Trophoblast cell (in vitro differentiated cells and primary cell): Measurements from ENCODE around the gene LSG1.

Experiments used
- DNase-seq, 2 donors: peaks; one replicate each; pipeline ENCODE4 v3.0.0-alpha.2; 2016
- H2AFZ ChIP-seq: 2 replicates; pipeline ENCODE4 v1.6.1; 2013; ENCODE audit warnings: low read length, moderate library complexity, mild to moderate bottlenecking; ENCODE audit not compliant: insufficient read depth, poor library complexity
- H2AK5ac ChIP-seq: 2 replicates; pipeline ENCODE4 v1.6.1; 2013; ENCODE audit warnings: mild to moderate bottlenecking, low read length
- H2BK120ac ChIP-seq: 2 replicates; pipeline ENCODE4 v1.6.1; 2013; ENCODE audit warnings: low read length, mild to moderate bottlenecking, moderate library complexity; ENCODE audit not compliant: insufficient read depth, poor library complexity
- H2BK12ac ChIP-seq: 2 replicates; pipeline ENCODE4 v1.6.1; 2013; ENCODE audit warnings: mild to moderate bottlenecking, low read length, moderate library complexity
- H2BK5ac ChIP-seq: 2 replicates; pipeline ENCODE4 v1.6.1; 2013; ENCODE audit warnings: low read length, low read depth, moderate library complexity, mild to moderate bottlenecking; ENCODE audit not compliant: poor library complexity
- H3K14ac ChIP-seq: 2 replicates; pipeline ENCODE4 v1.6.1; 2013; ENCODE audit warnings: mild to moderate bottlenecking, low read length
- H3K18ac ChIP-seq: 2 replicates; pipeline ENCODE4 v1.6.1; 2013; ENCODE audit warnings: mild to moderate bottlenecking, low read length
- H3K23ac ChIP-seq: 2 replicates; pipeline ENCODE4 v1.6.1; 2013; ENCODE audit warnings: low read length
- H3K27ac ChIP-seq: 2 replicates; pipeline ENCODE4 v1.5.1; 2013; ENCODE audit warnings: low read depth, mild to moderate bottlenecking, inconsistent platforms, low read length, moderate library complexity
- H3K27me3 ChIP-seq: 2 replicates; pipeline ENCODE4 v1.6.1; 2013; ENCODE audit warnings: inconsistent platforms, mild to moderate bottlenecking, low read length, moderate library complexity; ENCODE audit not compliant: insufficient read depth
- H3K36me3 ChIP-seq, 2 experiments: 1 replicate in 1 of 2; 2 replicates in 1 of 2; pipeline ENCODE4 v1.6.1; 2013; ENCODE audit warnings: low read length in 2 of 2, mild to moderate bottlenecking in 2 of 2, moderate library complexity in 1 of 2; ENCODE audit not compliant: insufficient read depth in 2 of 2, control insufficient read depth in 1 of 2
- H3K4ac ChIP-seq: 2 replicates; pipeline ENCODE4 v1.6.1; 2013; ENCODE audit warnings: low read depth, mild to moderate bottlenecking, low read length, moderate library complexity
- H3K4me1 ChIP-seq, 2 experiments: 1 replicate in 1 of 2; 2 replicates in 1 of 2; pipeline ENCODE4 v1.6.1; 2013; ENCODE audit warnings: low read length in 2 of 2, mild to moderate bottlenecking in 2 of 2, moderate library complexity in 1 of 2; ENCODE audit not compliant: insufficient read depth in 2 of 2, control insufficient read depth in 1 of 2
- H3K4me2 ChIP-seq: 2 replicates; pipeline ENCODE4 v1.6.1; 2013; ENCODE audit warnings: inconsistent platforms, mild to moderate bottlenecking, low read length, moderate library complexity
- H3K4me3 ChIP-seq: 2 replicates; pipeline ENCODE4 v1.5.1; 2013; ENCODE audit warnings: mild to moderate bottlenecking, low read depth, low read length, inconsistent platforms
- H3K79me1 ChIP-seq: one replicate; pipeline ENCODE4 v1.6.1; 2013; ENCODE audit warnings: low read length
- H3K79me2 ChIP-seq: 2 replicates; pipeline ENCODE4 v1.6.1; 2013; ENCODE audit warnings: low read length, mild to moderate bottlenecking; ENCODE audit not compliant: control insufficient read depth, insufficient read depth, poor library complexity
- H3K9ac ChIP-seq: 2 replicates; pipeline ENCODE4 v1.6.1; 2013; ENCODE audit warnings: mild to moderate bottlenecking, low read length
- H3K9me3 ChIP-seq: 2 replicates; pipeline ENCODE4 v1.6.1; 2013; ENCODE audit warnings: low read depth, mild to moderate bottlenecking, control low read depth, inconsistent platforms, low read length; ENCODE audit not compliant: insufficient read depth
- H4K12ac ChIP-seq: 2 replicates; pipeline ENCODE4 v1.6.1; 2013; ENCODE audit warnings: low read depth, mild to moderate bottlenecking, low read length, moderate library complexity
- H4K8ac ChIP-seq: 2 replicates; pipeline ENCODE4 v1.6.1; 2013; ENCODE audit warnings: low read depth, mild to moderate bottlenecking, low read length, moderate library complexity
- H4K91ac ChIP-seq: one replicate; pipeline ENCODE4 v1.6.1; 2013; ENCODE audit warnings: low read depth, mild to moderate bottlenecking, low read length, moderate library complexity
- WGBS: extraction: QIAGEN DNeasy Blood & Tissue Kit; methylation state at CpG from one replicate; pipeline ENCODE4 v1.1.7; 2013; ENCODE audit warnings: missing lambda C conversion rate; ENCODE audit not compliant: insufficient read length, insufficient coverage; ENCODE audit errors: extremely low coverage; 5-methylcytosine and 5-hydroxymethylcytosine counted together

The LSG1 gene

DNA sequence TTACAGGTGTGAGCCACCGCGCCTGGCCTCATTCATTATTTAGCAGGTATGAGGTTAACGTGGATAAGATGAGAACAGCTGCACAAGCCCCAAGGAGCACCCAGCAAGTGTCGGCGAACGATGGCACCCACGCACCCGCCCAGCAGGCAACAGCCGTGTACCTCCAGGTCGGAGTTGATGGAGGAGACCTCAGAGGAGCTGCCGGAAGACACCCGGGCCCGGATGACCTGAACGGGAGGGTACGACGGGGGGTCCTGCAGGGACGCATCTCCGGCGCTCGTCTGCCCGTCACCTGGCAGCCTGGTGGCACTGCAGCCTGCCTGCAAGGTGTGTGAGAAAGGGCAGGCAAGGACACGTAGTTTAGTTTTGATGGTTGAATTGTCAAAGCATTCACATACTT is 67.9 kb downstream of the LSG1 start:
- DNase-seq = no peak
- no peak overlapping the region for H2BK12ac ChIP-seq
- H4K8ac ChIP-seq = no peak overlapping the region
- no peak overlapping the region for H3K27ac ChIP-seq
- H3K9ac ChIP-seq = no peak overlapping the region
- no peak overlapping the region for H4K12ac ChIP-seq
- H3K14ac ChIP-seq = no peak overlapping the region
- H3K79me1 ChIP-seq = no peaks in the 10 kb centered on the region
- H3K4me2 ChIP-seq = no peak overlapping the region
- peaks cover 6% of the 10 kb centered on the region for H3K9me3 ChIP-seq
- no peaks in the 10 kb centered on the region for H3K4me1 ChIP-seq
- no peak overlapping the region for H2AFZ ChIP-seq
- no peak overlapping the region for H3K23ac ChIP-seq
- H3K36me3 ChIP-seq = peaks cover 6 to 12% of the 10 kb centered on the region in 2 experiments
- no peak overlapping the region for H3K18ac ChIP-seq
- no peak overlapping the region for H2AK5ac ChIP-seq
- no peak overlapping the region for H4K91ac ChIP-seq
- no peak overlapping the region for H3K4me3 ChIP-seq
- H2BK120ac ChIP-seq = no peak overlapping the region
- H2BK5ac ChIP-seq = no peak overlapping the region
- no peak overlapping the region for H3K4ac ChIP-seq
- no peaks in the 10 kb centered on the region for H3K27me3 ChIP-seq
- WGBS = no CpG with 5 or more reads among the region's 22 CpGs
- no peaks in the 10 kb centered on the region for H3K79me2 ChIP-seq

DNA sequence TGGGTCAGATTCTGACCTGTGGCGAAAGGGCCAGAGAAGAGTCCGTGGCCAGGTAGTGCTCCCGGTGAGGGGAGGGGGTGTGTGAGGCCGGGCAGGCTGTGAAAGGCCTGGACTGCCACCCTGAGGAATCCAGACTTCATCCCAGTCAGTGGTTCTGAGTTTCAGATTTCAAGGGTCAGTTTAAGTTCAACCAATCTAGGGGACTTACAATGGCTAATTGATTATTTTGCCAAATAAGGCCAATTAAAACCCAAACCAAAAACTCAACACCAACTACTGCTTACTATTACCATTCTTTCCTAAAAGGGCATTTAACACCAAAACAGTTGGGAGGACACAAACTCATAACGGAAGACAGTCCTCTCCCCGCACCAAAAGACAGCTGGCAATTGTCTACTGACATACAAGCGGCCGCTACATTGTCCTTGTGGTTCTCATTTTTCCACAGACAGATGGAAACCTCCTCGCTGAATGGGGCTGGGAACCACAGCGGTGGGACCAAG is 69.3 kb downstream of the LSG1 start:
- WGBS = no CpG with 5 or more reads among the region's 10 CpGs
- Histone ChIP-seq H2AFZ (no peak overlapping the region), H2BK120ac (no peak overlapping the region), H3K27ac (no peak overlapping the region), H2BK12ac (no peak overlapping the region), H3K27me3 (no peaks in the 10 kb centered on the region), H3K9me3 (peaks cover 6% of the 10 kb centered on the region), H3K4me1 (no peaks in the 10 kb centered on the region), H3K4ac (no peak overlapping the region), H4K91ac (no peak overlapping the region), H3K36me3 (peaks cover 6 to 13% of the 10 kb centered on the region in 2 experiments), H3K9ac (no peak overlapping the region), H3K23ac (no peak overlapping the region), H3K14ac (no peak overlapping the region), H4K12ac (no peak overlapping the region), H3K79me2 (no peaks in the 10 kb centered on the region), H3K4me3 (no peak overlapping the region), H2BK5ac (no peak overlapping the region), H4K8ac (no peak overlapping the region), H3K4me2 (no peak overlapping the region), H2AK5ac (no peak overlapping the region), H3K79me1 (no peaks in the 10 kb centered on the region), H3K18ac (no peak overlapping the region)
- no peak for DNase-seq

DNA sequence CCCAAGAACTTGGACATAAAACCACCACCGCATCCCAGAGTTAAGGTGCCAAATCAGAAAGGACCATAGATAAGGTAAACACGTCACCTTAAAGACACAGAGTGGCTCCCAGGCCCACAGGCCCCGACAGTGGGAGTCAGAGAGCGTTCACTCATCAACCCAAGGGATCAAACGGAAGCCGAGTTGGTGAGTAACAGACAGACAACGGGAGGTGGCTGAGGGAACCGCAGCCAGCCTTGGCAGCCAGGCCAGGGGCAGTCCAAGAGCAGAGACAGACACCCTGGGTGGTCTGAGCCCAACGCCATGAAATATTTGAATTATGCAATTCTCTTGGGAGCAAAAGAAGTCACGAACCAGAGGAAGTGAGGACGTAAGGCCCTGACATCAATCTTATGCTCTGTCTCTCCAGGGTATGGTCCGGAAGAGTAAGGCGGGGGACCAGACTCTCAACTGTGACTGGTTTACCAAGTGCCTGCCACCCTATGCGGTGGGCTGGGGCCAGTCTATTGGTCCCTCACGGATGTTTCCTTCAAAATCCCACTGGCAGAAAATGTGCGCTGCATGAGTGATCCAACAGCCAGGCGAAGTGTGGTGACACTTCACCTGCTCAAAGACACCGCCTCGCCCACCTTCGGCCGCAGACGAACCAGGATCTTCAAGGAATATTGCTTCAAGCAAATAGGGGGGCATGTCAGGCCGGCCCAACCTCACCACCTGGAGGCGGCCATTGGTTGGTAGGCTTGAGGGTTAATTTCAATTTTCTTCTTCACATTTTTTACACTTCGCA is 73.0 kb downstream of the LSG1 start:
- Histone ChIP-seq H3K23ac (no peak overlapping the region), H3K4ac (no peak overlapping the region), H3K27ac (no peak overlapping the region), H3K18ac (no peak overlapping the region), H3K79me1 (no peaks in the 10 kb centered on the region), H4K8ac (no peak overlapping the region), H3K4me1 (no peaks in the 10 kb centered on the region), H3K27me3 (no peaks in the 10 kb centered on the region), H3K14ac (no peak overlapping the region), H2AFZ (no peak overlapping the region), H2BK5ac (no peak overlapping the region), H2BK120ac (no peak overlapping the region), H4K91ac (no peak overlapping the region), H2AK5ac (no peak overlapping the region), H3K9ac (no peak overlapping the region), H3K4me3 (no peak overlapping the region), H2BK12ac (no peak overlapping the region), H3K79me2 (no peaks in the 10 kb centered on the region), H3K9me3 (no peaks in the 10 kb centered on the region), H3K4me2 (no peak overlapping the region), H3K36me3 (peaks cover 3 to 8% of the 10 kb centered on the region in 2 experiments), H4K12ac (no peak overlapping the region)
- WGBS = no CpG with 5 or more reads among the region's 25 CpGs
- no peak for DNase-seq

DNA sequence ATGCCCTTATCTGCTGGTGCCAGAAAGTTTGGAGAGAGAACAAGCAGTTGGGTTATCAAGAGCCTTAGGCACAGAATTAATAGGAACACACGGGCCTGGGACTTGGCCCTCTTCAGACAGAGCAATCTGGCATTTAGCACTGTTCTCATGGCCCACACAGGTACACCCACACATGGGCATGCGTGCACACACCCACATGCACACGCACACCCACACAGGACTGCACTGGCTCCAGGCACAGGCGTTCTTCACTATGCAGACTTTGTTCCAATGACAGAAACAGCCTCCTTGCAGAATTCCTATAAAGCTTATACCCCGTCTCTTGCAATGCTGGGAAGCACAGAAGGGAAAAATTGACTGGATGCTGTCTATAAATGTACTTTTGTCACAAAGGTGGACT is 75.1 kb downstream of the LSG1 start:
- no peak overlapping the region for H4K91ac ChIP-seq
- H2BK5ac ChIP-seq = no peak overlapping the region
- no CpG with 5 or more reads among the region's 5 CpGs for WGBS

More for the DNA sequence above, 75.1 kb downstream of the LSG1 start:
- no peak overlapping the region for H3K9ac ChIP-seq
- H4K12ac ChIP-seq = no peak overlapping the region
- no peak overlapping the region for H2AFZ ChIP-seq
- no peak overlapping the region for H2BK12ac ChIP-seq
- H3K4me1 ChIP-seq = no peaks in the 10 kb centered on the region
- no peaks in the 10 kb centered on the region for H3K9me3 ChIP-seq
- DNase-seq = no peak
- H3K27me3 ChIP-seq = no peaks in the 10 kb centered on the region
- no peak overlapping the region for H3K23ac ChIP-seq
- no peaks in the 10 kb centered on the region for H3K79me1 ChIP-seq
- no peak overlapping the region for H4K8ac ChIP-seq
- no peaks in the 10 kb centered on the region for H3K79me2 ChIP-seq
- H2BK120ac ChIP-seq = no peak overlapping the region
- no peak overlapping the region for H3K4me3 ChIP-seq
- H3K27ac ChIP-seq = no peak overlapping the region
- H3K4me2 ChIP-seq = no peak overlapping the region
- no peak overlapping the region for H3K18ac ChIP-seq
- peaks cover 0 to 3% of the 10 kb centered on the region in 2 experiments for H3K36me3 ChIP-seq
- no peak overlapping the region for H3K14ac ChIP-seq
- no peak overlapping the region for H2AK5ac ChIP-seq
- no peak overlapping the region for H3K4ac ChIP-seq
